Body of pancreas (tissue), 4 donors: Measurements from ENCODE around the gene CFAP299. TPM values are rescaled to one million over a fixed set of nuclear protein-coding genes. Genes with fewer than 3 reads are reported as not detected.
A peak's percentile ranks its signal among the peaks of the same experiment; 100 is the strongest.
"Not testable (repeated sequence)": the region's sequence is repeated elsewhere in the genome, so short reads cannot be mapped to it uniquely, and the experiment has no call there.

Experiments used
- ATAC-seq: fragments of 150-250 bp; one replicate; pipeline ENCODE4 v1.9.1; 2016
- DNase-seq, 4 donors: peaks; one replicate each; pipeline ENCODE4 v3.0.0-alpha.2; 2019
- H3K27ac ChIP-seq, 4 donors: fragments of 200-600 bp; sonication (generic); 1 replicate in 3 of 4; 2 replicates in 1 of 4; pipeline versions ENCODE4 v1.5.1 to v1.6.1; 2016 to 2019; ENCODE audit warnings: mild to moderate bottlenecking in 1 of 4, mixed read lengths in 1 of 4, moderate library complexity in 1 of 4
- H3K27me3 ChIP-seq, 2 donors: fragments of 200-600 bp; sonication (generic); one replicate each; pipeline ENCODE4 v1.6.0; 2016; ENCODE audit warnings: mild to moderate bottlenecking in 1 of 2
- H3K36me3 ChIP-seq, 2 donors: fragments of 200-600 bp; sonication (generic); replicated peaks in 1 of 2; 2 replicates each; pipeline ENCODE4 v1.5.1; 2016; ENCODE audit warnings: low read depth in 2 of 2; ENCODE audit not compliant: insufficient read depth in 1 of 2
- H3K4me1 ChIP-seq: fragments of 200-600 bp; sonication (generic); one replicate; pipeline ENCODE4 v1.6.0; 2016
- H3K4me3 ChIP-seq, 2 donors: fragments of 200-600 bp; sonication (generic); 1 replicate in 1 of 2; 2 replicates in 1 of 2; pipeline ENCODE4 v1.5.1; 2016 to 2019
- H3K9me3 ChIP-seq, 3 donors: fragments of 200-600 bp; sonication (generic); 1 replicate in 2 of 3; 2 replicates in 1 of 3; pipeline ENCODE4 v1.5.1; 2016
- POLR2A ChIP-seq, 3 donors: fragments of 450-650 bp; IDR thresholded peaks; one replicate each; pipeline ENCODE4 v1.6.1; 2016; ENCODE audit warnings: antibody characterized with exemption in 3 of 3, mild to moderate bottlenecking in 2 of 3
- WGBS, 2 donors: methylation state at CpG; one replicate each; pipeline ENCODE4 v1.1.5; 2017; 5-methylcytosine and 5-hydroxymethylcytosine counted together
- intact Hi-C: fragments of 100-400 bp; cut with DNase I; formaldehyde crosslinking; loops from one replicate; pipeline ENCODE4 v1.15.1; 2023
- total RNA-seq, 2 donors: library from RNA; depleted of rRNA; stranded (reverse); fragments of >200 nt; gene quantifications; one replicate each; pipeline ENCODE4 v1.1.0, GENCODE V29; 2016
- TF ChIP-seq, protein P1 (sequence below), 7 experiments: fragments of 450-650 bp in 4 of 7; fragments of 200-600 bp in 3 of 7; sonication (generic) in 3 of 7; IDR thresholded peaks; one replicate each; pipeline ENCODE4 v1.5.1; 2016 to 2019; ENCODE audit warnings: antibody characterized with exemption in 7 of 7

CFAP299 gene
- total RNA-seq, 2 donors from 2014 or later, result not detected

- no peaks in the 10 kb centered on the region for H3K36me3 ChIP-seq
- H3K27me3 ChIP-seq, result no peaks in the 10 kb centered on the region
- no peaks in the 10 kb centered on the region for H3K9me3 ChIP-seq
- TF ChIP-seq POLR2A (IDR thresholded peaks at IDR 0.05), result no peak
- TF ChIP-seq, protein P1, sequence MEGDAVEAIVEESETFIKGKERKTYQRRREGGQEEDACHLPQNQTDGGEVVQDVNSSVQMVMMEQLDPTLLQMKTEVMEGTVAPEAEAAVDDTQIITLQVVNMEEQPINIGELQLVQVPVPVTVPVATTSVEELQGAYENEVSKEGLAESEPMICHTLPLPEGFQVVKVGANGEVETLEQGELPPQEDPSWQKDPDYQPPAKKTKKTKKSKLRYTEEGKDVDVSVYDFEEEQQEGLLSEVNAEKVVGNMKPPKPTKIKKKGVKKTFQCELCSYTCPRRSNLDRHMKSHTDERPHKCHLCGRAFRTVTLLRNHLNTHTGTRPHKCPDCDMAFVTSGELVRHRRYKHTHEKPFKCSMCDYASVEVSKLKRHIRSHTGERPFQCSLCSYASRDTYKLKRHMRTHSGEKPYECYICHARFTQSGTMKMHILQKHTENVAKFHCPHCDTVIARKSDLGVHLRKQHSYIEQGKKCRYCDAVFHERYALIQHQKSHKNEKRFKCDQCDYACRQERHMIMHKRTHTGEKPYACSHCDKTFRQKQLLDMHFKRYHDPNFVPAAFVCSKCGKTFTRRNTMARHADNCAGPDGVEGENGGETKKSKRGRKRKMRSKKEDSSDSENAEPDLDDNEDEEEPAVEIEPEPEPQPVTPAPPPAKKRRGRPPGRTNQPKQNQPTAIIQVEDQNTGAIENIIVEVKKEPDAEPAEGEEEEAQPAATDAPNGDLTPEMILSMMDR (IDR thresholded peaks at IDR 0.05), result no peak
- WGBS, 2 donors, result 55 to 59% methylated on average over 1 of the region's 1 CpG
- H3K4me1 ChIP-seq, result peaks cover 4% of the 10 kb centered on the region
- no peak overlapping the region for H3K27ac ChIP-seq
- no peak for DNase-seq
- intact Hi-C loops, result no loop called here
- ATAC-seq, result no peak
- no peak overlapping the region for H3K4me3 ChIP-seq
These were observed 962 bp upstream of the CFAP299 start for GRCh38 chr4:80334568-80334967.

DNA sequence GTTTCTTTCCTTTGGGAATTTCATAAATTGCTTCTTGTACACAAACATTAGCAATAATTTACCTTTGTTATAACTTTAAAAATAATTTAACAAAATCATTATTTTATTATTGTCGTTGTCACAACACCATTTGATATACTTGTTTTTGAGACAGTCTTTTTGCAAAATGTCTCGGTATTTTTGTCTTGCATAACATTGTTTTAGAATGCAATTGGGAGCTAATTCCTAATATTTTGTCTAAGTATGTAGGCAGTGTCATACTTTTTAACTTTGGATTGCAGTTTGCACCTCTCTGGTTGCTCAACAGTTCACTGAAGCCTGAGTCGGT, 340 bp upstream of the CFAP299 start:
- Histone ChIP-seq H3K9me3 (no peaks in the 10 kb centered on the region), H3K4me1 (peaks cover 4% of the 10 kb centered on the region), H3K4me3 (peak overlapping the region in 1 of 2 donors; percentile 20), H3K27me3 (no peaks in the 10 kb centered on the region), H3K27ac (no peak overlapping the region), H3K36me3 (no peaks in the 10 kb centered on the region)
- TF ChIP-seq POLR2A (IDR thresholded peaks at IDR 0.05), result no peak
- TF ChIP-seq, protein P1 (IDR thresholded peaks at IDR 0.05), result no peak
- 5 to 6% methylated on average over 3 of the region's 3 CpGs for WGBS, 2 donors
- no peak for ATAC-seq
- intact Hi-C loops, result no loop called here
- DNase-seq, result no peak

- no peaks in the 10 kb centered on the region for H3K9me3 ChIP-seq
- H3K36me3 ChIP-seq, result no peaks in the 10 kb centered on the region
- peak; percentile 48 for ATAC-seq
- peaks cover 4% of the 10 kb centered on the region for H3K4me1 ChIP-seq
- peak; percentile 16 to 57 (median 38) for DNase-seq
- TF ChIP-seq, protein P1 (IDR thresholded peaks at IDR 0.05), result peak in 4 of 7 experiments; percentile 11 to 39 (median 22)
- TF ChIP-seq POLR2A (IDR thresholded peaks at IDR 0.05), result no peak
- no peak overlapping the region for H3K27ac ChIP-seq
- H3K4me3 ChIP-seq, result no peak overlapping the region
- 12 to 18% methylated on average over 7 to 10 of the region's 10 CpGs for WGBS, 2 donors
- intact Hi-C loops, result no loop called here
- no peaks in the 10 kb centered on the region for H3K27me3 ChIP-seq
These were observed 1.1 kb downstream of the CFAP299 start for GRCh38 chr4:80336582-80336981.

- H3K9me3 ChIP-seq, result no peaks in the 10 kb centered on the region
- no peak for DNase-seq
- no peak overlapping the region for H3K27ac ChIP-seq
- no peak for TF ChIP-seq POLR2A (IDR thresholded peaks at IDR 0.05)
- TF ChIP-seq, protein P1 (IDR thresholded peaks at IDR 0.05), result no peak
- H3K36me3 ChIP-seq, result no peaks in the 10 kb centered on the region
- H3K4me1 ChIP-seq, result peaks cover 4% of the 10 kb centered on the region
- H3K27me3 ChIP-seq, result no peaks in the 10 kb centered on the region
- no peak overlapping the region for H3K4me3 ChIP-seq
- WGBS, 2 donors, result 46 to 75% methylated on average over 2 of the region's 2 CpGs
- intact Hi-C loops, result no loop called here
- no peak for ATAC-seq
These were observed 4.5 kb downstream of the CFAP299 start for GRCh38 chr4:80340036-80340435.

- H3K27me3 ChIP-seq, DNase-seq, H3K4me1 ChIP-seq, H3K36me3 ChIP-seq, H3K4me3 ChIP-seq, H3K27ac ChIP-seq, H3K9me3 ChIP-seq, ATAC-seq, intact Hi-C loops: not testable (repeated sequence)
These were observed 7.2 kb downstream of the CFAP299 start for GRCh38 chr4:80342684-80343083.
